ENCODE measurements around the gene NUS1. TPM values are rescaled to one million over a fixed set of nuclear protein-coding genes. Genes with fewer than 3 reads are reported as not detected.
"Not testable (repeated sequence)": the region's sequence is repeated elsewhere in the genome, so short reads cannot be mapped to it uniquely, and the experiment has no call there.

NUS1 gene
- polyA plus RNA-seq, 2 of the 4 experiments (the other 2 are of a cell fraction) = 23.0 to 24.7 TPM

DNA sequence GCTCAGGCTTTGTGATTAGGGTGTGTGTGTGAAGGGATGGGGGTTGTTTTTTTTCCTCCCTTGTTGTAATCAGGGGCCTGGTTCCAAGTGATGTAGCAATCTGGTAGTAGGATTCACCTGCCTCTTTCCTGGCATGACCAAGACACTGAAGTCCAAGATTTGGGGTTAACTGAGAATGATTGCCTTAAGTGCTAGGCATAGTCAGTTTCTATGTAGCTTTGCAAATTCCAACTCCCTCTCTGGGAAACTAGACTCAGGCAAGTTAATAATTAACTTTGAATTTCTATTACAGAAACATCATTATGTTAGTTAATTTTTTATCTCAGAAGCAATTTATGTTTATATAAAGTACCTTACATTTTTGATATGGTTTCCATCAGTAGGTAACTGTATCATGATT lies 43.6 kb downstream of the NUS1 start:
- ATAC-seq (no peak), FAIRE-seq (no peak), DNase-seq (ENCODE audit: low read depth in 1 of 2, low spot score in 1 of 2) (no peak)
- Histone ChIP-seq H3K4me1 (no peaks in the 10 kb centered on the region), H3K4me2 (no peak overlapping the region), H3K9me3 (no peaks in the 10 kb centered on the region), H3K4me3 (no peak overlapping the region), H3K27ac (no peak overlapping the region)
- POLR2A ChIA-PET = no interaction called here
- CTCF ChIA-PET = no interaction called here
- TF ChIP-seq, protein P1, sequence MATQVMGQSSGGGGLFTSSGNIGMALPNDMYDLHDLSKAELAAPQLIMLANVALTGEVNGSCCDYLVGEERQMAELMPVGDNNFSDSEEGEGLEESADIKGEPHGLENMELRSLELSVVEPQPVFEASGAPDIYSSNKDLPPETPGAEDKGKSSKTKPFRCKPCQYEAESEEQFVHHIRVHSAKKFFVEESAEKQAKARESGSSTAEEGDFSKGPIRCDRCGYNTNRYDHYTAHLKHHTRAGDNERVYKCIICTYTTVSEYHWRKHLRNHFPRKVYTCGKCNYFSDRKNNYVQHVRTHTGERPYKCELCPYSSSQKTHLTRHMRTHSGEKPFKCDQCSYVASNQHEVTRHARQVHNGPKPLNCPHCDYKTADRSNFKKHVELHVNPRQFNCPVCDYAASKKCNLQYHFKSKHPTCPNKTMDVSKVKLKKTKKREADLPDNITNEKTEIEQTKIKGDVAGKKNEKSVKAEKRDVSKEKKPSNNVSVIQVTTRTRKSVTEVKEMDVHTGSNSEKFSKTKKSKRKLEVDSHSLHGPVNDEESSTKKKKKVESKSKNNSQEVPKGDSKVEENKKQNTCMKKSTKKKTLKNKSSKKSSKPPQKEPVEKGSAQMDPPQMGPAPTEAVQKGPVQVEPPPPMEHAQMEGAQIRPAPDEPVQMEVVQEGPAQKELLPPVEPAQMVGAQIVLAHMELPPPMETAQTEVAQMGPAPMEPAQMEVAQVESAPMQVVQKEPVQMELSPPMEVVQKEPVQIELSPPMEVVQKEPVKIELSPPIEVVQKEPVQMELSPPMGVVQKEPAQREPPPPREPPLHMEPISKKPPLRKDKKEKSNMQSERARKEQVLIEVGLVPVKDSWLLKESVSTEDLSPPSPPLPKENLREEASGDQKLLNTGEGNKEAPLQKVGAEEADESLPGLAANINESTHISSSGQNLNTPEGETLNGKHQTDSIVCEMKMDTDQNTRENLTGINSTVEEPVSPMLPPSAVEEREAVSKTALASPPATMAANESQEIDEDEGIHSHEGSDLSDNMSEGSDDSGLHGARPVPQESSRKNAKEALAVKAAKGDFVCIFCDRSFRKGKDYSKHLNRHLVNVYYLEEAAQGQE (IDR thresholded peaks at IDR 0.05) = no peak
- TF ChIP-seq POLR2A (IDR thresholded peaks at IDR 0.05; ENCODE audit: low read length) (no peak), ZNF302 (CRISPR knock-in tag; IDR thresholded peaks at IDR 0.05) (no peak), EHMT2 (IDR thresholded peaks at IDR 0.05; ENCODE audit: low read depth) (no peak), HMGXB4 (CRISPR knock-in tag; IDR thresholded peaks at IDR 0.05; ENCODE audit: borderline replicate concordance) (no peak), HOXB5 (CRISPR knock-in tag; IDR thresholded peaks at IDR 0.05) (no peak)
- TF ChIP-seq, protein P2, sequence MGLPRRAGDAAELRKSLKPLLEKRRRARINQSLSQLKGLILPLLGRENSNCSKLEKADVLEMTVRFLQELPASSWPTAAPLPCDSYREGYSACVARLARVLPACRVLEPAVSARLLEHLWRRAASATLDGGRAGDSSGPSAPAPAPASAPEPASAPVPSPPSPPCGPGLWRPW (IDR thresholded peaks at IDR 0.05) = no peak
- TF ChIP-seq, protein P3, sequence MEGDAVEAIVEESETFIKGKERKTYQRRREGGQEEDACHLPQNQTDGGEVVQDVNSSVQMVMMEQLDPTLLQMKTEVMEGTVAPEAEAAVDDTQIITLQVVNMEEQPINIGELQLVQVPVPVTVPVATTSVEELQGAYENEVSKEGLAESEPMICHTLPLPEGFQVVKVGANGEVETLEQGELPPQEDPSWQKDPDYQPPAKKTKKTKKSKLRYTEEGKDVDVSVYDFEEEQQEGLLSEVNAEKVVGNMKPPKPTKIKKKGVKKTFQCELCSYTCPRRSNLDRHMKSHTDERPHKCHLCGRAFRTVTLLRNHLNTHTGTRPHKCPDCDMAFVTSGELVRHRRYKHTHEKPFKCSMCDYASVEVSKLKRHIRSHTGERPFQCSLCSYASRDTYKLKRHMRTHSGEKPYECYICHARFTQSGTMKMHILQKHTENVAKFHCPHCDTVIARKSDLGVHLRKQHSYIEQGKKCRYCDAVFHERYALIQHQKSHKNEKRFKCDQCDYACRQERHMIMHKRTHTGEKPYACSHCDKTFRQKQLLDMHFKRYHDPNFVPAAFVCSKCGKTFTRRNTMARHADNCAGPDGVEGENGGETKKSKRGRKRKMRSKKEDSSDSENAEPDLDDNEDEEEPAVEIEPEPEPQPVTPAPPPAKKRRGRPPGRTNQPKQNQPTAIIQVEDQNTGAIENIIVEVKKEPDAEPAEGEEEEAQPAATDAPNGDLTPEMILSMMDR (IDR thresholded peaks at IDR 0.05) = no peak

- FAIRE-seq; H3K27ac ChIP-seq; H3K9me3 ChIP-seq; CTCF ChIA-PET; H3K4me3 ChIP-seq; DNase-seq (ENCODE audit: low read depth in 1 of 2, low spot score in 1 of 2); H3K4me1 ChIP-seq; H3K4me2 ChIP-seq; ATAC-seq; POLR2A ChIA-PET: not testable (repeated sequence)
- 93% methylated on average over 12 of the region's 12 CpGs for WGBS (ENCODE audit: missing lambda C conversion rate)
These were observed 46.3 kb downstream of the NUS1 start for GRCh38 chr6:117721520-117721919.

DNA sequence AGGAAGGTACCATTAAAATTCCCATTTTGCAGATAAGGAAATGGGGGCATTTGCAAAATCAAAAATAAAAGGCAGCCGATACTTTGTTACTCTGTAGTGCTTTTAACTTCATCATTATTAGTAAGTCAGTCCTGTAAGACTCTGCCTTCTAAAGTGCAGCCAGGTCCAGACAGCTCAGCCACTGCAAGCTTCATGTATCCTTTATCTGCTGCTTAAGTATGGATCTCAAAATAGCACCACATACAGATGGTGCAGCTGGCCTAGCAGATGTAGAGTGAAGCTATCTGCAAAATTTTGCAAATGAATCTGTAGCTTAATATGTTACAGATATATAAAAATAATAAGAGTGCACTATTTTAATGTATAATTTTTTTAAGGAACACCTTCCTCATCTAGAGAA lies 53.4 kb downstream of the NUS1 start:
- CTCF ChIA-PET = no interaction called here
- no peak for ATAC-seq
- WGBS (ENCODE audit: missing lambda C conversion rate) = 0% methylated on average over 1 of the region's 1 CpG

More for the DNA sequence above, 53.4 kb downstream of the NUS1 start:
- no peak overlapping the region for H3K4me3 ChIP-seq
- H3K4me1 ChIP-seq = no peaks in the 10 kb centered on the region
- no peak overlapping the region for H3K27ac ChIP-seq
- H3K4me2 ChIP-seq = no peak overlapping the region
- POLR2A ChIA-PET = no interaction called here
- TF ChIP-seq FOSL2 (IDR thresholded peaks at IDR 0.05) (no peak), FOSL2 (CRISPR knock-in tag; IDR thresholded peaks at IDR 0.05) (no peak), BCL3 (IDR thresholded peaks at IDR 0.05) (no peak), RAD21 (conservative IDR thresholded peaks at IDR 0.05 in 1 of 2, IDR thresholded peaks at IDR 0.05 in 1 of 2) (no peak), PBX3 (IDR thresholded peaks at IDR 0.05) (no peak), FOSB (CRISPR knock-in tag; IDR thresholded peaks at IDR 0.05) (no peak), KDM5A (IDR thresholded peaks at IDR 0.05) (no peak), PHF8 (IDR thresholded peaks at IDR 0.05; ENCODE audit: borderline replicate concordance, low read depth) (no peak), MAX (IDR thresholded peaks at IDR 0.05) (no peak), SMC3 (IDR thresholded peaks at IDR 0.05) (no peak), TFCP2L1 (CRISPR knock-in tag; IDR thresholded peaks at IDR 0.05) (no peak), ZSCAN20 (CRISPR knock-in tag; IDR thresholded peaks at IDR 0.05) (no peak), ZFP36 (IDR thresholded peaks at IDR 0.05; ENCODE audit: borderline replicate concordance, partially characterized antibody) (no peak), POLR2AphosphoS2 (conservative IDR thresholded peaks at IDR 0.05; ENCODE audit: low read length) (no peak), HOXB13 (CRISPR knock-in tag; IDR thresholded peaks at IDR 0.05; ENCODE audit: low read depth) (no peak)
- no peak for DNase-seq (ENCODE audit: low read depth in 1 of 2, low spot score in 1 of 2)
- H3K9me3 ChIP-seq = no peaks in the 10 kb centered on the region
- FAIRE-seq = no peak
